GM19025 (cell line): ENCODE data around the gene ERCC6L2.
A peak's percentile ranks its signal among the peaks of the same experiment; 100 is the strongest.

Experiments
- ATAC-seq: cut with Tn5 transposase; IDR thresholded peaks from one replicate; pipeline ENCODE4 v1.9.1; 2021; ENCODE audit warnings: mild to moderate bottlenecking, low read depth, moderate library complexity; ENCODE audit not compliant: unreplicated experiment

ERCC6L2 gene

GRCh38 chr9:95864852-95865580 is 10.5 kb upstream of the ERCC6L2 start:
- no peak for ATAC-seq

GRCh38 chr9:95870352-95870751 is 5.1 kb upstream of the ERCC6L2 start:
- ATAC-seq = no peak

- no peak for ATAC-seq
These were observed 4.6 kb upstream of the ERCC6L2 start for GRCh38 chr9:95870906-95871305.

GRCh38 chr9:95874303-95874988 is 1.0 kb upstream of the ERCC6L2 start:
- ATAC-seq = no peak

- ATAC-seq = peak; percentile 19
These were observed 544 bp upstream of the ERCC6L2 start for GRCh38 chr9:95874989-95875304.

GRCh38 chr9:95876138-95876444 is 600 bp downstream of the ERCC6L2 start:
- no peak for ATAC-seq

- ATAC-seq = no peak
These were observed 1.1 kb downstream of the ERCC6L2 start for GRCh38 chr9:95876595-95876994.

- no peak for ATAC-seq
These were observed 2.5 kb downstream of the ERCC6L2 start for GRCh38 chr9:95877984-95878383.

- ATAC-seq = no peak
These were observed 4.1 kb downstream of the ERCC6L2 start for GRCh38 chr9:95879591-95879990.

- ATAC-seq = no peak
These were observed 4.7 kb downstream of the ERCC6L2 start for GRCh38 chr9:95880021-95880690.

GRCh38 chr9:95887926-95888497 is 12.5 kb downstream of the ERCC6L2 start:
- ATAC-seq = no peak

GRCh38 chr9:95890594-95890993 is 15.1 kb downstream of the ERCC6L2 start:
- no peak for ATAC-seq

- ATAC-seq = no peak
These were observed 15.7 kb downstream of the ERCC6L2 start for GRCh38 chr9:95891067-95891671.

GRCh38 chr9:95892690-95893089 is 17.2 kb downstream of the ERCC6L2 start:
- no peak for ATAC-seq

GRCh38 chr9:95896580-95896979 is 21.1 kb downstream of the ERCC6L2 start:
- no peak for ATAC-seq

- no peak for ATAC-seq
These were observed 26.0 kb downstream of the ERCC6L2 start for GRCh38 chr9:95901506-95901905.

- ATAC-seq = no peak
These were observed 27.9 kb downstream of the ERCC6L2 start for GRCh38 chr9:95903398-95903797.

GRCh38 chr9:95907794-95908193 is 32.3 kb downstream of the ERCC6L2 start:
- ATAC-seq = no peak

- no peak for ATAC-seq
These were observed 34.7 kb downstream of the ERCC6L2 start for GRCh38 chr9:95910023-95910707.

GRCh38 chr9:95910770-95911340 is 35.4 kb downstream of the ERCC6L2 start:
- ATAC-seq = no peak
